ENCODE results near the gene ZNF275.
"Not testable (repeated sequence)": the region's sequence is repeated elsewhere in the genome, so short reads cannot be mapped to it uniquely, and the experiment has no call there.

Gene ZNF275
- 12.4 to 18.0 (median 12.9) reads per million in 3 donors for total RNA-seq

GRCh38 chrX:153333821-153334653, at the start of gene ZNF275:
ZNF275 (plus strand) TSS chrX:153334153; CDS start chrX:153336680, 2,527 bp downstream.
- Histone ChIP-seq H3K4me1 (ENCODE audit: control insufficient read depth, insufficient read depth, low read length, poor library complexity, severe bottlenecking) (peaks cover 15% of the 10 kb centered on the region), H3K27ac (ENCODE audit: insufficient read depth, low read length, poor library complexity, severe bottlenecking) (peak within 1 kb of the TSS; percentile 57), H3K4me3 (ENCODE audit: insufficient read depth, low read depth, low read length, poor library complexity, severe bottlenecking) (peak within 1 kb of the TSS; percentile 60), H3K36me3 (ENCODE audit: control insufficient read depth, insufficient read depth, low read length) (no peaks in the 10 kb centered on the region), H3K27me3 (replicated peaks; ENCODE audit: control insufficient read depth, insufficient read depth, low read length, poor library complexity, severe bottlenecking) (no peaks in the 10 kb centered on the region), H3K9me3 (ENCODE audit: control insufficient read depth, low read length) (no peaks in the 10 kb centered on the region)
- DNase-seq = peak; percentile 65 to 73 (median 72)

- not testable (repeated sequence) for H3K4me3 ChIP-seq (ENCODE audit: insufficient read depth, low read depth, low read length, poor library complexity, severe bottlenecking); H3K27me3 ChIP-seq (replicated peaks; ENCODE audit: control insufficient read depth, insufficient read depth, low read length, poor library complexity, severe bottlenecking); H3K4me1 ChIP-seq (ENCODE audit: control insufficient read depth, insufficient read depth, low read length, poor library complexity, severe bottlenecking); DNase-seq; H3K27ac ChIP-seq (ENCODE audit: insufficient read depth, low read length, poor library complexity, severe bottlenecking); H3K9me3 ChIP-seq (ENCODE audit: control insufficient read depth, low read length); H3K36me3 ChIP-seq (ENCODE audit: control insufficient read depth, insufficient read depth, low read length)
These were observed 48.3 kb upstream of the ZNF275 start for GRCh38 chrX:153285678-153286077.

GRCh38 chrX:153288807-153289206, 45.1 kb upstream of the ZNF275 start:
- not testable (repeated sequence) for H3K36me3 ChIP-seq (ENCODE audit: control insufficient read depth, insufficient read depth, low read length); H3K4me1 ChIP-seq (ENCODE audit: control insufficient read depth, insufficient read depth, low read length, poor library complexity, severe bottlenecking); H3K27me3 ChIP-seq (replicated peaks; ENCODE audit: control insufficient read depth, insufficient read depth, low read length, poor library complexity, severe bottlenecking); DNase-seq; H3K27ac ChIP-seq (ENCODE audit: insufficient read depth, low read length, poor library complexity, severe bottlenecking); H3K9me3 ChIP-seq (ENCODE audit: control insufficient read depth, low read length); H3K4me3 ChIP-seq (ENCODE audit: insufficient read depth, low read depth, low read length, poor library complexity, severe bottlenecking)

GRCh38 chrX:153293485-153294071, 40.4 kb upstream of the ZNF275 start:
- DNase-seq; H3K36me3 ChIP-seq (ENCODE audit: control insufficient read depth, insufficient read depth, low read length); H3K9me3 ChIP-seq (ENCODE audit: control insufficient read depth, low read length); H3K27ac ChIP-seq (ENCODE audit: insufficient read depth, low read length, poor library complexity, severe bottlenecking); H3K4me3 ChIP-seq (ENCODE audit: insufficient read depth, low read depth, low read length, poor library complexity, severe bottlenecking); H3K4me1 ChIP-seq (ENCODE audit: control insufficient read depth, insufficient read depth, low read length, poor library complexity, severe bottlenecking); H3K27me3 ChIP-seq (replicated peaks; ENCODE audit: control insufficient read depth, insufficient read depth, low read length, poor library complexity, severe bottlenecking): not testable (repeated sequence)

GRCh38 chrX:153297376-153297775, 36.6 kb upstream of the ZNF275 start:
- Histone ChIP-seq H3K36me3 (ENCODE audit: control insufficient read depth, insufficient read depth, low read length) (no peaks in the 10 kb centered on the region), H3K4me3 (ENCODE audit: insufficient read depth, low read depth, low read length, poor library complexity, severe bottlenecking) (no peak overlapping the region), H3K27me3 (replicated peaks; ENCODE audit: control insufficient read depth, insufficient read depth, low read length, poor library complexity, severe bottlenecking) (no peaks in the 10 kb centered on the region), H3K4me1 (ENCODE audit: control insufficient read depth, insufficient read depth, low read length, poor library complexity, severe bottlenecking) (no peaks in the 10 kb centered on the region), H3K27ac (ENCODE audit: insufficient read depth, low read length, poor library complexity, severe bottlenecking) (no peak overlapping the region), H3K9me3 (ENCODE audit: control insufficient read depth, low read length) (no peaks in the 10 kb centered on the region)
- no peak for DNase-seq

GRCh38 chrX:153299855-153300254, 34.1 kb upstream of the ZNF275 start:
- H3K27ac ChIP-seq (ENCODE audit: insufficient read depth, low read length, poor library complexity, severe bottlenecking) = no peak overlapping the region
- H3K9me3 ChIP-seq (ENCODE audit: control insufficient read depth, low read length) = no peaks in the 10 kb centered on the region
- no peaks in the 10 kb centered on the region for H3K27me3 ChIP-seq (replicated peaks; ENCODE audit: control insufficient read depth, insufficient read depth, low read length, poor library complexity, severe bottlenecking)
- no peaks in the 10 kb centered on the region for H3K36me3 ChIP-seq (ENCODE audit: control insufficient read depth, insufficient read depth, low read length)
- H3K4me1 ChIP-seq (ENCODE audit: control insufficient read depth, insufficient read depth, low read length, poor library complexity, severe bottlenecking) = no peaks in the 10 kb centered on the region
- no peak for DNase-seq
- no peak overlapping the region for H3K4me3 ChIP-seq (ENCODE audit: insufficient read depth, low read depth, low read length, poor library complexity, severe bottlenecking)

GRCh38 chrX:153301746-153302145, 32.2 kb upstream of the ZNF275 start:
- Histone ChIP-seq H3K27me3 (replicated peaks; ENCODE audit: control insufficient read depth, insufficient read depth, low read length, poor library complexity, severe bottlenecking) (no peaks in the 10 kb centered on the region), H3K36me3 (ENCODE audit: control insufficient read depth, insufficient read depth, low read length) (no peaks in the 10 kb centered on the region), H3K4me3 (ENCODE audit: insufficient read depth, low read depth, low read length, poor library complexity, severe bottlenecking) (no peak overlapping the region), H3K9me3 (ENCODE audit: control insufficient read depth, low read length) (no peaks in the 10 kb centered on the region), H3K4me1 (ENCODE audit: control insufficient read depth, insufficient read depth, low read length, poor library complexity, severe bottlenecking) (no peaks in the 10 kb centered on the region), H3K27ac (ENCODE audit: insufficient read depth, low read length, poor library complexity, severe bottlenecking) (no peak overlapping the region)
- DNase-seq = no peak

- Histone ChIP-seq H3K27ac (ENCODE audit: insufficient read depth, low read length, poor library complexity, severe bottlenecking) (no peak overlapping the region), H3K27me3 (replicated peaks; ENCODE audit: control insufficient read depth, insufficient read depth, low read length, poor library complexity, severe bottlenecking) (no peaks in the 10 kb centered on the region), H3K9me3 (ENCODE audit: control insufficient read depth, low read length) (no peaks in the 10 kb centered on the region), H3K4me3 (ENCODE audit: insufficient read depth, low read depth, low read length, poor library complexity, severe bottlenecking) (no peak overlapping the region), H3K36me3 (ENCODE audit: control insufficient read depth, insufficient read depth, low read length) (no peaks in the 10 kb centered on the region), H3K4me1 (ENCODE audit: control insufficient read depth, insufficient read depth, low read length, poor library complexity, severe bottlenecking) (no peaks in the 10 kb centered on the region)
- DNase-seq = no peak
These were observed 31.2 kb upstream of the ZNF275 start for GRCh38 chrX:153302796-153303195.

GRCh38 chrX:153303276-153304262, 30.4 kb upstream of the ZNF275 start:
- DNase-seq = no peak
- Histone ChIP-seq H3K27me3 (replicated peaks; ENCODE audit: control insufficient read depth, insufficient read depth, low read length, poor library complexity, severe bottlenecking) (no peaks in the 10 kb centered on the region), H3K9me3 (ENCODE audit: control insufficient read depth, low read length) (no peaks in the 10 kb centered on the region), H3K36me3 (ENCODE audit: control insufficient read depth, insufficient read depth, low read length) (no peaks in the 10 kb centered on the region), H3K27ac (ENCODE audit: insufficient read depth, low read length, poor library complexity, severe bottlenecking) (no peak overlapping the region), H3K4me3 (ENCODE audit: insufficient read depth, low read depth, low read length, poor library complexity, severe bottlenecking) (no peak overlapping the region), H3K4me1 (ENCODE audit: control insufficient read depth, insufficient read depth, low read length, poor library complexity, severe bottlenecking) (no peaks in the 10 kb centered on the region)
